HCT116 (cell line): ENCODE data around the gene HOMER1.
A peak's percentile ranks its signal among the peaks of the same experiment; 100 is the strongest.

Experiments
- CBX3 ChIP-seq: IDR thresholded peaks from 2 replicates; pipeline ENCODE4 v1.6.1; 2012; ENCODE audit warnings: low read depth
- CTCF ChIP-seq, 3 experiments: fragments of 200-600 bp in 1 of 3; sonication (generic) in 1 of 3; IDR thresholded peaks in 2 of 3; conservative IDR thresholded peaks in 1 of 3; 2 replicates each; pipeline ENCODE4 v1.5.1; 2012 to 2017; ENCODE audit warnings: low read depth in 2 of 3, low read length in 2 of 3, antibody characterized with exemption in 1 of 3, borderline replicate concordance in 1 of 3, control low read depth in 1 of 3, mild to moderate bottlenecking in 1 of 3, mixed read lengths in 1 of 3, mixed run types in 1 of 3, moderate library complexity in 1 of 3; ENCODE audit not compliant: insufficient read depth in 1 of 3
- EZH2 ChIP-seq: fragments of 200-600 bp; sonication (generic); IDR thresholded peaks from 2 replicates; pipeline ENCODE4 v1.6.1; 2017; ENCODE audit warnings: antibody characterized with exemption, mixed run types
- EZH2phosphoT487 ChIP-seq: fragments of 200-600 bp; IDR thresholded peaks from 2 replicates; pipeline ENCODE4 v1.6.1; 2018; ENCODE audit warnings: antibody characterized with exemption, borderline replicate concordance
- FOSL1 ChIP-seq: IDR thresholded peaks from 2 replicates; pipeline ENCODE4 v1.6.1; 2012; ENCODE audit warnings: low read depth
- MAX ChIP-seq: IDR thresholded peaks from 2 replicates; pipeline ENCODE4 v1.6.1; 2012
- RAD21 ChIP-seq: IDR thresholded peaks from 2 replicates; pipeline ENCODE4 v1.6.1; 2012; ENCODE audit warnings: low read depth, mild to moderate bottlenecking
- SRF ChIP-seq: IDR thresholded peaks from 2 replicates; pipeline ENCODE4 v1.6.1; 2012; ENCODE audit warnings: low read depth

GRCh38 chr5:79333852-79334557 is 179.9 kb downstream of the HOMER1 start:
- TF ChIP-seq CTCF (IDR thresholded peaks at IDR 0.05 in 2 of 3, conservative IDR thresholded peaks at IDR 0.05 in 1 of 3; ENCODE audit: borderline replicate concordance in 1 of 3, insufficient read depth in 1 of 3, low read depth in 2 of 3, low read length in 2 of 3) (peak in 2 of 3 experiments; percentile 18 to 34; a peak in 3 of 6 replicates), EZH2 (no peak), EZH2phosphoT487 (no peak), RAD21 (0 out of 2 replicates have a peak, but pooled peaks have one; percentile 7), MAX (no peak), SRF (no peak), FOSL1 (no peak), CBX3 (no peak)
